Calu3 (cell line): ENCODE measurements around the gene RNF169. TPM values are rescaled to one million over a fixed set of nuclear protein-coding genes. Genes with fewer than 3 reads are reported as not detected.

Source experiments
- BruUV-seq: library from RNA; stranded (reverse); fragments of 400-500 nt; replicated peaks from 2 replicates; lab custom pipeline; 2021; lab: Mats Ljungman, UMichigan
- CTCF ChIA-PET: fragments of 300-600 bp; sonication (Branson Sonifier 250); formaldehyde crosslinking; loops from one replicate; lab custom pipeline; 2022; ENCODE audit warnings: antibody characterized with exemption; lab: Charles Lee
- DNase-seq: peaks from one replicate; pipeline ENCODE4 v3.0.0; 2022
- H3K27ac Mint-ChIP-seq: one replicate; pipeline ENCODE4 v1.8.0; 2022; ENCODE audit warnings: mixed read lengths; ENCODE audit not compliant: unreplicated experiment
- H3K27me3 Mint-ChIP-seq: one replicate; pipeline ENCODE4 v1.8.0; 2022; ENCODE audit warnings: mixed read lengths; ENCODE audit not compliant: unreplicated experiment
- H3K36me3 Mint-ChIP-seq: one replicate; pipeline ENCODE4 v1.8.0; 2022; ENCODE audit warnings: mild to moderate bottlenecking, moderate library complexity, mixed read lengths; ENCODE audit not compliant: insufficient read depth, unreplicated experiment
- H3K4me1 Mint-ChIP-seq: one replicate; pipeline ENCODE4 v1.8.0; 2022; ENCODE audit warnings: mild to moderate bottlenecking, low read depth, mixed read lengths; ENCODE audit not compliant: unreplicated experiment
- H3K4me3 Mint-ChIP-seq: one replicate; pipeline ENCODE4 v1.8.0; 2022; ENCODE audit warnings: mild to moderate bottlenecking, low read depth, moderate library complexity, mixed read lengths; ENCODE audit not compliant: unreplicated experiment
- H3K9me3 Mint-ChIP-seq: one replicate; pipeline ENCODE4 v1.8.0; 2022; ENCODE audit warnings: low read depth, mixed read lengths; ENCODE audit not compliant: unreplicated experiment
- intact Hi-C: fragments of 100-400 bp; cut with micrococcal nuclease; formaldehyde crosslinking; loops from one replicate; pipeline ENCODE4 v1.10.0; 2022; ENCODE audit not compliant: unreplicated experiment
- total RNA-seq: library from RNA; stranded (reverse); gene quantifications from 2 replicates; pipeline ENCODE4 v1.2.3, GENCODE V29; 2022
- TF ChIP-seq, protein P1 (sequence below): fragments of 200-600 bp; IDR thresholded peaks from one replicate; pipeline ENCODE4 v1.8.0; 2022; ENCODE audit warnings: antibody characterized with exemption; ENCODE audit not compliant: unreplicated experiment

Gene RNF169
- total RNA-seq, 1 experiment from 2014 or later, result 22.5 TPM

- TF ChIP-seq, protein P1, sequence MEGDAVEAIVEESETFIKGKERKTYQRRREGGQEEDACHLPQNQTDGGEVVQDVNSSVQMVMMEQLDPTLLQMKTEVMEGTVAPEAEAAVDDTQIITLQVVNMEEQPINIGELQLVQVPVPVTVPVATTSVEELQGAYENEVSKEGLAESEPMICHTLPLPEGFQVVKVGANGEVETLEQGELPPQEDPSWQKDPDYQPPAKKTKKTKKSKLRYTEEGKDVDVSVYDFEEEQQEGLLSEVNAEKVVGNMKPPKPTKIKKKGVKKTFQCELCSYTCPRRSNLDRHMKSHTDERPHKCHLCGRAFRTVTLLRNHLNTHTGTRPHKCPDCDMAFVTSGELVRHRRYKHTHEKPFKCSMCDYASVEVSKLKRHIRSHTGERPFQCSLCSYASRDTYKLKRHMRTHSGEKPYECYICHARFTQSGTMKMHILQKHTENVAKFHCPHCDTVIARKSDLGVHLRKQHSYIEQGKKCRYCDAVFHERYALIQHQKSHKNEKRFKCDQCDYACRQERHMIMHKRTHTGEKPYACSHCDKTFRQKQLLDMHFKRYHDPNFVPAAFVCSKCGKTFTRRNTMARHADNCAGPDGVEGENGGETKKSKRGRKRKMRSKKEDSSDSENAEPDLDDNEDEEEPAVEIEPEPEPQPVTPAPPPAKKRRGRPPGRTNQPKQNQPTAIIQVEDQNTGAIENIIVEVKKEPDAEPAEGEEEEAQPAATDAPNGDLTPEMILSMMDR, result no peak
- Mint-ChIP-seq H3K4me1 (no peaks in the 10 kb centered on the region), H3K27ac (no peak overlapping the region), H3K4me3 (no peak overlapping the region), H3K27me3 (peaks cover 61% of the 10 kb centered on the region), H3K36me3 (no peaks in the 10 kb centered on the region), H3K9me3 (no peaks in the 10 kb centered on the region)
- no TSS peak for BruUV-seq
- DNase-seq, result no peak
- intact Hi-C loops, result no loop called here
- CTCF ChIA-PET, result no interaction called here
Observed at GRCh38 chr11:74709175-74709574, 39.5 kb upstream of the RNF169 start.

- TF ChIP-seq, protein P1, result no peak
- no peak overlapping the region for H3K4me3 Mint-ChIP-seq
- H3K27me3 Mint-ChIP-seq, result peaks cover 56% of the 10 kb centered on the region
- no peaks in the 10 kb centered on the region for H3K4me1 Mint-ChIP-seq
- CTCF ChIA-PET, result interaction anchor here (0.7 to 2.1 kb wide), 4 partner anchors 8 to 578 kb away, joined by 4 to 6 read pairs (median 6); no protein-coding TSS in a partner anchor
- H3K9me3 Mint-ChIP-seq, result no peaks in the 10 kb centered on the region
- no peak for DNase-seq
- BruUV-seq, result no TSS peak
- intact Hi-C loops, result no loop called here
- H3K36me3 Mint-ChIP-seq, result no peaks in the 10 kb centered on the region
- no peak overlapping the region for H3K27ac Mint-ChIP-seq
Observed at GRCh38 chr11:74710281-74710938, 38.2 kb upstream of the RNF169 start.

DNA sequence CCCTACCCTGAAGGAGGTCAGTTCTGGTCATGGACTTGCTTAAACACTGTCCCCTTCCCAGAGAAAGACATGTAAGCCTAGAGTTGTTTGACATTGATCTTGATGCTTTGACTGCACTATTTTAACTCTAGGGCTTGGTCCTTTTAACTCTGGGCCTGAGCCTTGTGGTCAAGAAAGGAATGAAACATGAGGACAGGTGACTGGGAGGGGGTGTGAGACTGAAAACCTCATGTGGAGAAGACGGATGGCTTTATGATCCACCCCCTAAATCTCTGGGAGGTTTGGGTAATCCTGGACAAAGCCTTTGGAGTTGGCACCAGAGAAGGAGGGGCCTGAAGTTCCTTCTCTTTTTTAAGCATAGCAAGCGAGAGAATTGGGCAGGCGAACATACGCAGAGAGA, 35.0 kb upstream of the RNF169 start:
- BruUV-seq, result no TSS peak
- H3K4me3 Mint-ChIP-seq, result no peak overlapping the region
- H3K27ac Mint-ChIP-seq, result no peak overlapping the region
- H3K9me3 Mint-ChIP-seq, result no peaks in the 10 kb centered on the region
- H3K27me3 Mint-ChIP-seq, result peaks cover 61% of the 10 kb centered on the region
- H3K4me1 Mint-ChIP-seq, result no peaks in the 10 kb centered on the region
- TF ChIP-seq, protein P1, result no peak
- intact Hi-C loops, result no loop called here
- CTCF ChIA-PET, result no interaction called here
- no peak for DNase-seq
- no peaks in the 10 kb centered on the region for H3K36me3 Mint-ChIP-seq

DNA sequence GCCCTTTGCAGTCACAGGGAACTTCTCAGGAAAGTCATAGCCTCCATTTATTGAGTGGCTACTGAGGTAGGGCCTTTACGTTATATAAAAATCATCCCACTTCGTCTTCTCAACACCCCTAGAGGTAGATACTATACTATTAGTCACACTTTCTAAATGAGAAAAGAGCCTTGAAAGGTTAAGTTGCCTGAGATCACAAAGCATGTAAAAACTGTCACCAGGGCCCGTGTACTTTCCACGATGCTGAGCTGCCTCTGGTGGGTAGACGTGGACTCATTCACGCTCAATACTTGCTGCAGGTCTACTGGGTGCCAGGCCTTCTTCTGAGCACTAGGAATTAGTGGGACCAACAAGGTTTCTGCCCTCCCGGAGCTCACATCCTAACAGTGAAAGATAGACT, 33.7 kb upstream of the RNF169 start:
- no TSS peak for BruUV-seq
- intact Hi-C loops, result no loop called here
- TF ChIP-seq, protein P1, result no peak

More for the DNA sequence above, 33.7 kb upstream of the RNF169 start:
- no peak overlapping the region for H3K4me3 Mint-ChIP-seq
- H3K27ac Mint-ChIP-seq, result no peak overlapping the region
- no peaks in the 10 kb centered on the region for H3K36me3 Mint-ChIP-seq
- CTCF ChIA-PET, result no interaction called here
- no peaks in the 10 kb centered on the region for H3K4me1 Mint-ChIP-seq
- peaks cover 68% of the 10 kb centered on the region for H3K27me3 Mint-ChIP-seq
- DNase-seq, result no peak
- H3K9me3 Mint-ChIP-seq, result no peaks in the 10 kb centered on the region
